GM21576 (cell line): ENCODE data around the gene OR4K15.
"Not testable (repeated sequence)": the region's sequence is repeated elsewhere in the genome, so short reads cannot be mapped to it uniquely, and the experiment has no call there.

ENCODE experiments used
- ATAC-seq: cut with Tn5 transposase; IDR thresholded peaks from one replicate; pipeline ENCODE4 v1.9.1; 2021; ENCODE audit warnings: mild to moderate bottlenecking, moderate library complexity; ENCODE audit not compliant: unreplicated experiment

OR4K15 gene, protein sequence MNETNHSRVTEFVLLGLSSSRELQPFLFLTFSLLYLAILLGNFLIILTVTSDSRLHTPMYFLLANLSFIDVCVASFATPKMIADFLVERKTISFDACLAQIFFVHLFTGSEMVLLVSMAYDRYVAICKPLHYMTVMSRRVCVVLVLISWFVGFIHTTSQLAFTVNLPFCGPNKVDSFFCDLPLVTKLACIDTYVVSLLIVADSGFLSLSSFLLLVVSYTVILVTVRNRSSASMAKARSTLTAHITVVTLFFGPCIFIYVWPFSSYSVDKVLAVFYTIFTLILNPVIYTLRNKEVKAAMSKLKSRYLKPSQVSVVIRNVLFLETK

DNA sequence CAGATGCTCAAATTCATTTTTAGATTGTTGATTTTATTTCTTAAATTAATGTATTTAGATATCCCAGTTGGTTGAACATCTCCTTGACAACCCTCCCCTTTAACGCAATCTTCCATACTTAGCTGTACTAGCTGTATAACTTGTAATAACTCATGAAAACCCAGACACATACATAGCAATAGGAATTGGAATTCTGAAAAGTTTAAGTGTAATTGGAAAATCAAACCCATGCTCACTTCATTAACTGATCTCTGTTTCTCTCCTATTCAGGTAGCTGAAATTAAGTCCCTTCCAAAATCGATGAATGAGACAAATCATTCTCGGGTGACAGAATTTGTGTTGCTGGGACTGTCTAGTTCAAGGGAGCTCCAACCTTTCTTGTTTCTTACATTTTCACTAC, at the start of gene OR4K15:
Gene OR4K15 (plus strand): TSS at position 301 of the 400 bp plus-strand sequence. CDS start 0 bp downstream, at position 301.
- no peak for ATAC-seq

DNA sequence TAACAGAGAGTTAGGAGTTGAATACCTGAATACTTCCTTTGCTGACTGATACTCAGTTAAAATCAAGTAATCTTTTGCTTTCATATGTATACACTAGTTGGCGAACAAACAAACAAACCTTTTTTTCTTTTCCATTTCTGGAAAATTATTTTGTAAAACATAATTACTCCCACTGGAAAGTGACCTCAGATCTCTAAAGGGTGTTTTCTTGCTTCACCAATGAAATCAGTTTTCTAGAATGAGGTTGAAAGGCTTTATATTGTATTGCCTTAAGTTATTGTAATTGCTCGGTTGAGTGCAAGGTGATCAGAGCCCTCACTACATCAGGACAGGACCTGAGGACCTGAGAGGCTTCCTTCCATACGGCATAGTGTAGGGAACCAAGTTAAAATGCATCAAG, 44.8 kb upstream of the OR4K15 start, which contains the start of gene OR4K1:
Gene OR4K1 (plus strand): TSS at position 301 of the 400 bp plus-strand sequence. CDS start 4,750 bp downstream, outside the sequence.
- no peak for ATAC-seq

DNA sequence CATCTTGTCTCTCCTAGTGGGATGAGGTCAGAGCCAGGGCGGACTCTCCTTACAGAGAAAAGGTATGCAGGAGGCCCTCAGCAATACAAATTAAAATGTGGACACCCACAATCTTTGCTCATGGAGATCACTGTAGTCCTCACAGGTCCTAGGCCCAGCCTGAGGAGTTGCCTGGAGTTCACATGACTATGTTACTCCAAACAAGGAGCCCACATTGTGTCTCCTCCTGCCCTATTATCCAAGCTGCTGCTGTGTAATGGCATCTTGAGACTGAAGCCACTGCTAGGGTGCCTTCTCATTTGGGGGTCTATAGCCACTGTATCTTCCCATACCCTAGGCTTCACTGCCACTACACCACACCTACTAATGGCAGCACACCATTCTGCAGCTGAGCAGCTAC, 33.7 kb upstream of the OR4K15 start:
- ATAC-seq, result no peak

DNA sequence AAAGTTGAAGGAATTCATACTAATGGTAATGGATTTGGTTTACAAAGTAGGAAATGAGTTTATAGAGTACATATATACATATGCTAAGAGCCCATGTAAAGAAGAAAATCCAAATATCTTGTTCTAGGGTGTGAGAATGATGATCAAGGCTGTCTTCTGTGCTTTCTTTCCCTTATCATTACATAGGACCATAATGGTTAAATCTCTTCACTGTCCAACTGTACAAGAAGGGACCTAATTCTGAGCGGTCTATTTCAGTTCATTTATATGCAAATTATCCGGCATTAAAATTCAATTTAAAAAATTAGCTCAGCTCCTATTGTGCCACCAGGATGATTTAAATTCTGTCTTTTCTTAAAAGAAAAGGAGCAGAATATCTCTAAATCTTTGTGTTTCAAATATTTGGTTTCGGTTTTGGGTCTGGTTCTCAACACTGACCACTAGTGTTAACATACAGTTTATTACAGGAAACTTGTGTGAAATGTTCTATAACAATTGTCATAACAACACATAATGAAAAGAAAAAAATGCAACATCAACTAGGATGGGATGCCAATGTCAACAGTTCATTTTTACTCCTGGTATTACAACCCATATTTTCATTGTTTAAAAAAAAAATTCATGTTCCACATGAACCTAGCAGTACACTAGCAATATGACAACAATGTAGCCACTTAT, 27.8 kb upstream of the OR4K15 start:
- ATAC-seq, result no peak

DNA sequence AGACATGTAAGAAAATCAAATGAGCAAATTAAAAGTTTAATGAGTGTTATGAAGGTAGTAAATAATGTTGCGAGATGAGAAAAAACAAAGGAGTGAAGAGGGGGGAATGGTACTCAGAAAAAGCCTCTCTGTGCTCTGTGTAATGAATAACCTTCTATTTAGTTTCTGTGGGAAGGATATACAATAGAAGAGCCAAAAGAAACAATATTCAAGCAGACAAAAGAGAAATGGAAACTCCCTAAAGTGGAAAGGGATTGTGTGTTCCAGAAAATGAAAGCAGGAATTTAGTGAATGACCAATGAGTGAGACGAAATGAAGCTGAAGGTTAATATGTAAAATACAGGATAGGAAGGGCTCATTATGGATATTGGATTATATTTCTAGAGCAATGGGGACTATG, 26.2 kb upstream of the OR4K15 start:
- ATAC-seq, result no peak

DNA sequence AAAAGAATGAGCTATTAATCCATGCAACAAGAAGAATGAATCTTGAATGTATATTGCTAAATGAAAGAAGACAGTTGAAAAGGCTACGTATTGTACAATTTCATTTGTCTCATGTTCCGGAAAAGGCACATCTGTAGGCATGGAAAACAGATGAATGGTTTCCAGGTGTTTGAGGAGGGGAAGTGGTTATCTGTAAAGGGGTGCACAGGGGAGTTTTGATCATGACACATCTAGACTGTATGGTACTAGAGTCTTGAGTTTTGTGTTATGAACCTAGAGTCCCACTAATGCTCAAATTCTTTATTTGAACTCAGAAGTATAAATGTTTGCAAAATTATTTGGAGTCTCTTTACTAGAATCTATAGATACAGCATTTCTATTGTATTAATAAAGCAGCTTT, 5.7 kb upstream of the OR4K15 start:
- not testable (repeated sequence) for ATAC-seq

DNA sequence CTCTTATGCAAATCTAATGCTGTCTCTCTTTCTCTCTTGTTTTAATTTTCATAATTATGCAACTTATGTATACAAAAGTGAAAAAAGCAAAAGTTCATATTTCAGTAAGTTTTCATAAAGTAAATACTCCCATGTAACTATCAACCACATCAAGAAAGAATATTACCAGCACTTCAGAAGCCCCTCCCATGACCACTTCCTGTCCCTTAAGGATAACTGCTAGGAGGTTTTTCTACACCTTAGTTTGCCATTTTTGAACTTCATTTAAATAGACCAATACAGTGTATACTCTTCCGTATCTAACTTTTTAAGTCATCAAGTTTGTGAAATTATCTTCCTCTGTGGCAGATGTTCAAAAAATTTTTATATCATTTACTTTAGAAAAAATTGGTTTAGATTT, 547 bp upstream of the OR4K15 start:
- no peak for ATAC-seq

DNA sequence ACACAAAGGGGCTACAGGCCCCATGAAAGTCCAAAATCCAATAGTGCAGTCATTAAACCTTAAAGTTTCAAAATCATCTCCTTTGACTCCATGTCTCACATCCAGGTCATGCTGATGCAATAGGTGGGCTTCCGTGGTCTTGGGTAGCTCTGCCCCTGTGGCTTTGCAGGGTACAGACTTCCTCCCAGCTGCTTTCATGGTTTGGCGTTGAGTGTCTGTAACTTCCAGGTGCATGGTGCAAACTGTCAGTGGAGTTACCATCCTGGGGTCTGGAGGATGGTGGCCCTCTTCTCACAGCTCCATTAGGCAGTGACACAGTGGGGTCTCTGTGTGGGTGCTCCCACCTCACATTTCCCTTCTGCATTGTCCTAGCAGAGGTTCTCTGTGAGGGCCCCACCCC, 18.0 kb downstream of the OR4K15 start:
- no peak for ATAC-seq

DNA sequence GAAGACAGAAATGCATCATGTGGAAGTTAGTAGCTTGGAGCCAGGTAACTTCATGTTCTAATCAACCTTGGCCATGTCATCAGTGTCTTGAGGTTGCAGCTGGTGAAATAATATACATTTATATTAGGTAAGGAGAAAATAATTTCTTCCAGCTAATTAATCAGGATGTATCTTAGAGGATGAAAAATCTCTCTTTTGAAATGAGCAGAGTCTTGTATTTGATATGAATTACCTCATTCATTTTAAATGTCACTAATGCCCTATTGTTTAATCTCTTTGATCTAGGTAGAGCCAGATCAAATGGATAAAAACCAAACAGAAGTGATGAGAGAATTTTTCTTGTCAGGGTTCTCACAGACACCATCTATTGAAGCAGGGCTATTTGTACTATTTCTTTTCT, 26.5 kb downstream of the OR4K15 start, which contains the start of gene OR4Q2:
Gene OR4Q2 (plus strand): TSS at position 301 of the 400 bp plus-strand sequence.
- ATAC-seq, result no peak

DNA sequence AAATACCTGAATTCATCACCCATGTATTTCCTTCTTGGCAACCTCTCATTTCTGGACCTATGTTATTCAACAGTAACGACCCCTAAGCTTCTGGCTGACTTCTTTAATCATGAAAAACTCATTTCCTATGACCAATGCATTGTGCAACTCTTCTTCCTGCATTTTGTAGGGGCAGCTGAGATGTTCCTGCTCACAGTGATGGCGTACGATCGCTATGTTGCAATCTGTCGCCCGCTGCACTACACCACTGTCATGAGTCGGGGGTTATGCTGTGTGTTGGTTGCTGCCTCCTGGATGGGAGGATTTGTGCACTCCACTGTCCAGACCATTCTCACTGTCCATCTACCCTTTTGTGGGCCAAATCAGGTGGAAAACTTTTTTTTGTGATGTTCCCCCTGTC, 26.9 kb downstream of the OR4K15 start:
- ATAC-seq, result no peak

DNA sequence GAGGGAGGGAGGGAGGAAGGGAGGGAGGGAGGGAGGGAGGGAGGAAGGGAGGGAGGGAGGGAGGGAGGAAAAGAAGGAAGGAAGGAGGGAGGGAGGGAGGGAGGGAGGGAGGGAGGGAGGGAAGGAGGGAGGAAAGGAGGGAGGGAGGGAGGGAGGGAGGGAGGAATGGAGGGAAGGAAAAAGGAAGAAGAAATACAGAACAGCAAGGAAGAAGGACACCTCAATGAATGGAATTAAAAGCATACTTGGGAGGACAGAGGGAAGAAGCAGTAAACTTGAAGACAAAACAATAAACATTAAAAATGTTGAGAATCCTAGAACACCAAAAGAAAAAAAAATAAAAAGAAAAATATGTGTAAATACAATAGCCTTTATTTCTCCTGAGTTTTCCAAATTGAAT, 32.8 kb downstream of the OR4K15 start:
- ATAC-seq, result no peak

DNA sequence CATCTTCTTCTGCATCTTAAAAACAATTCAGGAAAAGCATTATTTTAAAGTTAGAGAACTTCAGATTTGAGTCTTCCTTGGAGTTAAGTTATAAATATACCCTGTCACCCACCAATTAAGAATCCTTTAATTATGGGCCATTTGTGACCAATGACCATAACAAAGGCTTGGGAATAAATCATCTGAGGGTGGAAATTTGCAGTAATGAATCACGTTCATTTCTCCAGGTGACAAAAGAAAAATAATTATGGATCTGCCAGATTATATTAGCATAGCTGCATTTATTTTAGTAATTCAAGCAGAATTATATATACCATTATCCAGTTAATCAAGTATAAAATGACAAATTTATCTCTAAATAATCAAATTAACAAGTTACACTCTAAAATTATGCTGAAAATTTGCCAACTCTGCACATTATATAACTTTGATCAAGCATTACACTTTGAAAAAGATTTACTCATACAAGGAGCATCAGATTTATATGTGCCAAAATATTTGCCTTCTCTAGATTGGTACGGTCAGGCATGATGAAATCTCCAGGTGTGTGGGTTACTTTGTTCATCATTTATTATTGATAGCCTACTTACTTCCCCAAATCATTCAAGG, 44.0 kb downstream of the OR4K15 start, which contains the start of gene OR4K14:
Gene OR4K14 (minus strand): TSS at position 51 of the 609 bp plus-strand sequence. CDS start 4,114 bp downstream, outside the sequence.
- no peak for ATAC-seq
